HG02943 (cell line): ENCODE results near the gene NCMAP.

Experiments
- ATAC-seq: cut with Tn5 transposase; IDR thresholded peaks from one replicate; pipeline ENCODE4 v1.9.1; 2021; ENCODE audit warnings: mild to moderate bottlenecking, low read depth, moderate library complexity; ENCODE audit not compliant: unreplicated experiment

Gene NCMAP

GRCh38 chr1:24609949-24610517, 54.1 kb downstream of the NCMAP start:
- ATAC-seq, result no peak

- ATAC-seq, result no peak
Measured at GRCh38 chr1:24619376-24619775, 63.5 kb downstream of the NCMAP start.

GRCh38 chr1:24620678-24621077, 64.8 kb downstream of the NCMAP start:
- no peak for ATAC-seq

- ATAC-seq, result no peak
Measured at GRCh38 chr1:24621121-24621520, 65.2 kb downstream of the NCMAP start.

- ATAC-seq, result no peak
Measured at GRCh38 chr1:24622218-24622617, 66.3 kb downstream of the NCMAP start.

- no peak for ATAC-seq
Measured at GRCh38 chr1:24632832-24633175, 76.9 kb downstream of the NCMAP start.

GRCh38 chr1:24635195-24635843, 79.4 kb downstream of the NCMAP start:
- no peak for ATAC-seq

GRCh38 chr1:24636661-24637357, 80.9 kb downstream of the NCMAP start:
- ATAC-seq, result no peak

GRCh38 chr1:24639094-24639493, 83.2 kb downstream of the NCMAP start:
- ATAC-seq, result no peak

GRCh38 chr1:24639881-24640280, 84.0 kb downstream of the NCMAP start:
- no peak for ATAC-seq

GRCh38 chr1:24640288-24640687, 84.4 kb downstream of the NCMAP start:
- no peak for ATAC-seq

- no peak for ATAC-seq
Measured at GRCh38 chr1:24641646-24642151, 85.8 kb downstream of the NCMAP start.

GRCh38 chr1:24642481-24643362, 86.8 kb downstream of the NCMAP start, which contains the start of gene SRRM1:
Gene SRRM1 (plus strand): TSS chr1:24643302. CDS start chr1:24643327, 25 bp downstream.
- ATAC-seq, result peak; percentile 86

- peak; percentile 5 for ATAC-seq
Measured at GRCh38 chr1:24643363-24644099, 87.6 kb downstream of the NCMAP start.

- no peak for ATAC-seq
Measured at GRCh38 chr1:24644100-24644384, 88.2 kb downstream of the NCMAP start.

GRCh38 chr1:24648919-24649318, 93.0 kb downstream of the NCMAP start:
- ATAC-seq, result no peak

GRCh38 chr1:24652382-24652781, 96.5 kb downstream of the NCMAP start:
- no peak for ATAC-seq

- ATAC-seq, result no peak
Measured at GRCh38 chr1:24654010-24654409, 98.1 kb downstream of the NCMAP start.

GRCh38 chr1:24656046-24656445, 100.2 kb downstream of the NCMAP start:
- no peak for ATAC-seq

GRCh38 chr1:24657781-24658180, 101.9 kb downstream of the NCMAP start:
- ATAC-seq, result no peak
